Endothelial cell of umbilical vein (primary cell): ENCODE measurements around the gene BMPR1B. TPM values are rescaled to one million over a fixed set of nuclear protein-coding genes. Genes with fewer than 3 reads are reported as not detected.

Source experiments
- BruUV-seq: library from RNA; stranded (reverse); fragments of 400-500 nt; replicated peaks from 2 replicates; lab custom pipeline; 2021; lab: Mats Ljungman, UMichigan
- CTCF ChIA-PET: fragments of 300-600, 350-600 bp; sonication (Branson Sonifier 250); formaldehyde crosslinking; loops from one replicate; lab custom pipeline; 2021; ENCODE audit warnings: antibody characterized with exemption, inconsistent platforms; lab: Charles Lee
- POLR2A ChIA-PET: fragments of 300-600, 350-600 bp; sonication (Branson Sonifier 250); formaldehyde crosslinking; loops from one replicate; lab custom pipeline; 2021; ENCODE audit warnings: antibody characterized with exemption, inconsistent platforms; lab: Charles Lee
- DNase-seq: peaks from one replicate; pipeline ENCODE4 v3.0.0-alpha.2; 2011; ENCODE audit warnings: low read depth, low spot score
- FAIRE-seq: peaks from 2 replicates; lab custom pipeline; 2011; peaks lifted over from hg19 to GRCh38; lab: Jason Lieb, UNC
- H2AFZ ChIP-seq: 2 replicates; pipeline ENCODE4 v1.6.0; 2012; ENCODE audit warnings: low read depth, low read length, control low read depth, inconsistent platforms
- H3K27ac ChIP-seq: 2 replicates; pipeline ENCODE4 v1.5.1; 2011; ENCODE audit warnings: low read depth, mild to moderate bottlenecking, control low read depth, low read length, moderate library complexity; ENCODE audit not compliant: insufficient read depth
- H3K27me3 ChIP-seq, 2 experiments: 2 replicates each; pipeline versions ENCODE4 v1.6.0 to v1.6.1; 2011; ENCODE audit warnings: low read length in 2 of 2, mixed read lengths in 1 of 2; ENCODE audit not compliant: control insufficient read depth in 2 of 2, insufficient read depth in 2 of 2
- H3K36me3 ChIP-seq, 2 experiments: 2 replicates in 1 of 2; 3 replicates in 1 of 2; pipeline ENCODE4 v1.5.1; 2011; ENCODE audit warnings: low read length in 2 of 2, mild to moderate bottlenecking in 1 of 2, moderate library complexity in 1 of 2; ENCODE audit not compliant: control insufficient read depth in 2 of 2, insufficient read depth in 2 of 2; ENCODE audit errors: extremely low read depth in 1 of 2
- H3K4me1 ChIP-seq: 3 replicates; pipeline ENCODE4 v1.5.1; 2011; ENCODE audit warnings: mild to moderate bottlenecking, low read length; ENCODE audit not compliant: control insufficient read depth, insufficient read depth; ENCODE audit errors: extremely low read depth
- H3K4me2 ChIP-seq: 2 replicates; pipeline ENCODE4 v1.6.1; 2011; ENCODE audit warnings: low read length, control low read depth, mixed read lengths; ENCODE audit not compliant: insufficient read depth
- H3K4me3 ChIP-seq, 3 experiments: fragments of 200-600 bp in 1 of 3; sonication (generic), shearing (Covaris generic) in 1 of 3; replicated peaks in 1 of 3; 2 replicates each; pipeline ENCODE4 v1.5.1; 2011 to 2016; ENCODE audit warnings: control low read depth in 3 of 3, low read length in 3 of 3, mild to moderate bottlenecking in 2 of 3, inconsistent platforms in 1 of 3, low read depth in 1 of 3, moderate library complexity in 1 of 3; ENCODE audit not compliant: insufficient read depth in 1 of 3
- H3K79me2 ChIP-seq: 2 replicates; pipeline ENCODE4 v1.6.0; 2012; ENCODE audit warnings: low read length, inconsistent platforms; ENCODE audit not compliant: control insufficient read depth, insufficient read depth
- H3K9ac ChIP-seq: replicated peaks from 2 replicates; pipeline ENCODE3; 2011; ENCODE audit warnings: low read length, control low read depth; ENCODE audit not compliant: insufficient read depth; ENCODE audit errors: extremely low read depth
- H3K9me1 ChIP-seq: replicated peaks from 3 replicates; pipeline ENCODE4 v1.6.0; 2011; ENCODE audit warnings: mild to moderate bottlenecking, low read length; ENCODE audit not compliant: control insufficient read depth, insufficient read depth; ENCODE audit errors: extremely low read depth
- H3K9me3 ChIP-seq: replicated peaks from 2 replicates; pipeline ENCODE4 v1.5.1; 2012; ENCODE audit warnings: low read length, inconsistent platforms; ENCODE audit not compliant: control insufficient read depth, insufficient read depth
- H4K20me1 ChIP-seq: replicated peaks from 2 replicates; pipeline ENCODE3; 2011; ENCODE audit warnings: mild to moderate bottlenecking, low read length; ENCODE audit not compliant: control insufficient read depth, insufficient read depth; ENCODE audit errors: extremely low read depth
- EZH2 ChIP-seq: IDR thresholded peaks from 2 replicates; pipeline ENCODE4 v1.6.1; 2012; ENCODE audit warnings: borderline replicate concordance, low read depth, mild to moderate bottlenecking, moderate library complexity, low read length, inconsistent platforms; ENCODE audit not compliant: severe bottlenecking
- GATA2 ChIP-seq: IDR thresholded peaks from 2 replicates; pipeline ENCODE4 v1.7.0; 2011; ENCODE audit warnings: low read depth, mild to moderate bottlenecking, moderate library complexity, mixed read lengths, low read length; ENCODE audit not compliant: insufficient read length, insufficient read depth
- JUN ChIP-seq: IDR thresholded peaks from 2 replicates; pipeline ENCODE4 v1.6.1; 2011; ENCODE audit warnings: borderline replicate concordance, low read depth; ENCODE audit not compliant: insufficient read length, insufficient read depth
- MYC ChIP-seq: IDR thresholded peaks from one replicate; pipeline ENCODE4 v1.6.1; 2011; ENCODE audit warnings: mild to moderate bottlenecking, low read depth, low read length
- POLR2A ChIP-seq: IDR thresholded peaks from 2 replicates; pipeline ENCODE4 v1.6.1; 2012; ENCODE audit warnings: low read depth, mild to moderate bottlenecking, control low read depth, low read length
- POLR2AphosphoS5 ChIP-seq: IDR thresholded peaks from 2 replicates; pipeline ENCODE4 v1.6.1; 2012; ENCODE audit warnings: low read depth, mild to moderate bottlenecking, control low read depth, low read length, moderate library complexity; ENCODE audit not compliant: insufficient read depth
- dilution Hi-C: fragments of 300-500 bp; cut with MboI; formaldehyde crosslinking; loops from one replicate; pipeline ENCODE4 v1.15.0; 2019; ENCODE audit warnings: low sequenced_read_pairs; ENCODE audit not compliant: extremely low pct_ligation_motif_present
- intact Hi-C: fragments of 100-400 bp; cut with micrococcal nuclease; formaldehyde crosslinking; loops from one replicate; pipeline ENCODE4 v1.10.0; 2022
- polyA plus RNA-seq, 4 experiments: library from polyadenylated mRNA; depleted of rRNA in 3 of 4; stranded (reverse) in 3 of 4; unstranded in 1 of 4; fragments of >200 nt; gene quantifications; 2 replicates each; pipeline versions ENCODE4 v1.2.1 to v1.2.3, GENCODE V29; 2011 to 2012; ENCODE audit warnings: missing spikeins in 1 of 4
- total RNA-seq: library from RNA; stranded (reverse); gene quantifications from 2 replicates; pipeline ENCODE4 v1.2.3, GENCODE V29; 2021
- TF ChIP-seq, protein P1 (sequence below), 2 donors: IDR thresholded peaks; 1 replicate in 1 of 2; 2 replicates in 1 of 2; pipeline ENCODE4 v1.5.1; 2011; ENCODE audit warnings: low read length in 2 of 2, mild to moderate bottlenecking in 2 of 2, moderate library complexity in 2 of 2, control low read depth in 1 of 2, inconsistent platforms in 1 of 2, low read depth in 1 of 2; ENCODE audit not compliant: insufficient read depth in 1 of 2; ENCODE audit errors: extremely low read depth in 1 of 2
- TF ChIP-seq, protein P2 (sequence below): IDR thresholded peaks from 2 replicates; pipeline ENCODE4 v1.6.1; 2011; ENCODE audit not compliant: insufficient read depth, insufficient read length

The BMPR1B gene
- total and polyA plus RNA-seq, 2 donors (not counting 3 experiments of a cell fraction or from before 2014, with no cell fraction given): 0.28 to 2.1 TPM

DNA sequence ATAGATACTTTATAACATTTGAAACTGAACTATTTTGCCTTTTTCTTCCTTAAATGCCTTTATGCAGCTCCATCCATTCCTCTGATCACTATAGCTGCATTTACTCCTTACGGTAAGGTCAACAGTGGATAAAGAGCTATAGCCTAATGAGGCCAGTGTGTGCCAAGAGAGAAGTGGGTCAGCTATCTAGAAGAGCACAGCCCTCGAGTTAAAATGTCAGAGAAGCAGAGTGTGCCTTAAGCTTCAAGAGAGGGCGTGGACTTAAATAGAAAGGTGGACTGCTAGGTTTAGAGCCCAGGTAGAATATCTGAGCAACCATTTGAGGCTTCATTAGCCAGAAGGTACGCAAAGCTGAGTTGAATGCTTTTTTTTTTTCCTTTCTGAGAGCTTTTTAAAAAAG is 347.4 kb downstream of the BMPR1B start:
- Histone ChIP-seq H3K9me1 (no peaks in the 10 kb centered on the region), H3K4me3 (no peak overlapping the region), H3K9me3 (no peaks in the 10 kb centered on the region), H3K79me2 (no peaks in the 10 kb centered on the region), H3K36me3 (no peaks in the 10 kb centered on the region), H3K27me3 (no peaks in the 10 kb centered on the region), H3K9ac (no peak overlapping the region), H4K20me1 (no peaks in the 10 kb centered on the region), H2AFZ (no peak overlapping the region), H3K4me1 (peaks cover 25% of the 10 kb centered on the region), H3K4me2 (no peak overlapping the region), H3K27ac (no peak overlapping the region)
- no TSS peak for BruUV-seq
- DNase-seq (no peak), FAIRE-seq (no peak)
- intact Hi-C loops (no loop called here), dilution Hi-C loops (no loop called here)
- CTCF ChIA-PET: interaction anchor here (1.5 to 3.1 kb wide), 4 partner anchors 10 to 483 kb away, joined by 5 to 14 read pairs (median 8); no protein-coding TSS in a partner anchor
- POLR2A ChIA-PET: no interaction called here
- TF ChIP-seq EZH2 (no peak), JUN (no peak), MYC (no peak), GATA2 (no peak), POLR2A (no peak)
- TF ChIP-seq, protein P1, sequence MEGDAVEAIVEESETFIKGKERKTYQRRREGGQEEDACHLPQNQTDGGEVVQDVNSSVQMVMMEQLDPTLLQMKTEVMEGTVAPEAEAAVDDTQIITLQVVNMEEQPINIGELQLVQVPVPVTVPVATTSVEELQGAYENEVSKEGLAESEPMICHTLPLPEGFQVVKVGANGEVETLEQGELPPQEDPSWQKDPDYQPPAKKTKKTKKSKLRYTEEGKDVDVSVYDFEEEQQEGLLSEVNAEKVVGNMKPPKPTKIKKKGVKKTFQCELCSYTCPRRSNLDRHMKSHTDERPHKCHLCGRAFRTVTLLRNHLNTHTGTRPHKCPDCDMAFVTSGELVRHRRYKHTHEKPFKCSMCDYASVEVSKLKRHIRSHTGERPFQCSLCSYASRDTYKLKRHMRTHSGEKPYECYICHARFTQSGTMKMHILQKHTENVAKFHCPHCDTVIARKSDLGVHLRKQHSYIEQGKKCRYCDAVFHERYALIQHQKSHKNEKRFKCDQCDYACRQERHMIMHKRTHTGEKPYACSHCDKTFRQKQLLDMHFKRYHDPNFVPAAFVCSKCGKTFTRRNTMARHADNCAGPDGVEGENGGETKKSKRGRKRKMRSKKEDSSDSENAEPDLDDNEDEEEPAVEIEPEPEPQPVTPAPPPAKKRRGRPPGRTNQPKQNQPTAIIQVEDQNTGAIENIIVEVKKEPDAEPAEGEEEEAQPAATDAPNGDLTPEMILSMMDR (IDR thresholded peaks at IDR 0.05; ENCODE audit: extremely low read depth in 1 of 2, insufficient read depth in 1 of 2, low read depth in 1 of 2, low read length in 2 of 2): no peak

DNA sequence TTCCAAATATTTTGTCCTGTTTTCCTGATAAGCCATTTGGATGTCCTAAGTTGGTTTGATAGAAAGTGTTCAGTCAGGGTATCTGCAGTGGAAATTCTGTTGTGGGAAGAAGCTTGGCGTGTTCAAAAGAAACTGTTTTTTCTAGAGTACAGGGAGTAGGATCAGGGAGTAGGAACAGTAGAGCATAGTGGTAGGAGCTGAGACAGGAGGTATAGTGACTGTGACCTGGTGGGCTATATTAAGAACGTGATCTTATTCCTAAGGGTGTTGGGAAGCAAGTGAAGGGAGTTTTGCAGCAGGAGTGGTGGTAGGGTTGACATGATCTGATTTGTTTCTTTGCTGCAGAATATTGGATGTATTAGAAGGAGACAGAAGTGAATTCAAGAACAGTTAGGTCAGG is 348.2 kb downstream of the BMPR1B start:
- FAIRE-seq: no peak
- CTCF ChIA-PET: interaction anchor here (0.6 to 2.1 kb wide), 4 partner anchors 13 to 484 kb away, joined by 3 to 7 read pairs (median 4); no protein-coding TSS in a partner anchor

More for the DNA sequence above, 348.2 kb downstream of the BMPR1B start:
- Histone ChIP-seq H3K27me3 (no peaks in the 10 kb centered on the region), H3K9ac (no peak overlapping the region), H3K36me3 (no peaks in the 10 kb centered on the region), H4K20me1 (no peaks in the 10 kb centered on the region), H3K4me3 (no peak overlapping the region), H3K9me1 (no peaks in the 10 kb centered on the region), H3K4me2 (no peak overlapping the region), H3K79me2 (no peaks in the 10 kb centered on the region), H3K4me1 (peaks cover 25% of the 10 kb centered on the region), H2AFZ (no peak overlapping the region), H3K9me3 (no peaks in the 10 kb centered on the region), H3K27ac (no peak overlapping the region)
- dilution Hi-C loops: no loop called here
- BruUV-seq: no TSS peak
- POLR2A ChIA-PET: no interaction called here
- intact Hi-C loops: no loop called here
- DNase-seq: no peak
- TF ChIP-seq POLR2A (no peak), EZH2 (no peak), POLR2AphosphoS5 (no peak), GATA2 (no peak), JUN (no peak)
- TF ChIP-seq, protein P2, sequence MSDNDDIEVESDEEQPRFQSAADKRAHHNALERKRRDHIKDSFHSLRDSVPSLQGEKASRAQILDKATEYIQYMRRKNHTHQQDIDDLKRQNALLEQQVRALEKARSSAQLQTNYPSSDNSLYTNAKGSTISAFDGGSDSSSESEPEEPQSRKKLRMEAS: no peak
